Measurements from ENCODE around the gene LETM1.
A peak's percentile ranks its signal among the peaks of the same experiment; 100 is the strongest.
"Not testable (repeated sequence)": the region's sequence is repeated elsewhere in the genome, so short reads cannot be mapped to it uniquely, and the experiment has no call there.

LETM1 gene

GRCh38 chr4:1851160-1851559 is 4.8 kb downstream of the LETM1 start:
- DNase-seq = no peak

- no peak for DNase-seq
Observed at GRCh38 chr4:1850276-1850675, 5.7 kb downstream of the LETM1 start.

- no peak for DNase-seq
Observed at GRCh38 chr4:1846580-1846979, 9.4 kb downstream of the LETM1 start.

GRCh38 chr4:1844618-1845017 is 11.3 kb downstream of the LETM1 start:
- not testable (repeated sequence) for DNase-seq

- no peak for DNase-seq
Observed at GRCh38 chr4:1843852-1844251, 12.1 kb downstream of the LETM1 start.

- peak; percentile 93 for DNase-seq
Observed at GRCh38 chr4:1842993-1843448, 12.9 kb downstream of the LETM1 start.

- no peak for DNase-seq
Observed at GRCh38 chr4:1842339-1842895, 13.5 kb downstream of the LETM1 start.

GRCh38 chr4:1841887-1842210 is 14.1 kb downstream of the LETM1 start:
- no peak for DNase-seq

- no peak for DNase-seq
Observed at GRCh38 chr4:1841201-1841886, 14.6 kb downstream of the LETM1 start.

GRCh38 chr4:1839282-1839681 is 16.7 kb downstream of the LETM1 start:
- DNase-seq = no peak

GRCh38 chr4:1837069-1837468 is 18.9 kb downstream of the LETM1 start:
- no peak for DNase-seq

- DNase-seq = no peak
Observed at GRCh38 chr4:1836650-1837049, 19.3 kb downstream of the LETM1 start.

- not testable (repeated sequence) for DNase-seq
Observed at GRCh38 chr4:1835836-1836235, 20.1 kb downstream of the LETM1 start.

- DNase-seq = no peak
Observed at GRCh38 chr4:1834047-1834775, 21.7 kb downstream of the LETM1 start.

GRCh38 chr4:1833307-1834046 is 22.5 kb downstream of the LETM1 start:
- no peak for DNase-seq

- no peak for DNase-seq
Observed at GRCh38 chr4:1832690-1833089, 23.3 kb downstream of the LETM1 start.

- DNase-seq = no peak
Observed at GRCh38 chr4:1831331-1831730, 24.6 kb downstream of the LETM1 start.

- no peak for DNase-seq
Observed at GRCh38 chr4:1830642-1831228, 25.2 kb downstream of the LETM1 start.

GRCh38 chr4:1830234-1830633 is 25.7 kb downstream of the LETM1 start:
- no peak for DNase-seq

- DNase-seq = no peak
Observed at GRCh38 chr4:1826531-1827350, 29.2 kb downstream of the LETM1 start.

- no peak for DNase-seq
Observed at GRCh38 chr4:1825326-1825725, 30.6 kb downstream of the LETM1 start.

GRCh38 chr4:1824746-1825145 is 31.2 kb downstream of the LETM1 start:
- DNase-seq = no peak

Measured in EL (cell line).